Anterior cingulate cortex (tissue), 58 donors: ENCODE data around the gene SPTA1.
"Not testable (repeated sequence)": the region's sequence is repeated elsewhere in the genome, so short reads cannot be mapped to it uniquely, and the experiment has no call there.

Experiments used
- DNase-seq, 58 donors: peaks; one replicate each; lab custom pipeline; 2025; lab: John Stamatoyannopoulos, UW

SPTA1 gene

DNA sequence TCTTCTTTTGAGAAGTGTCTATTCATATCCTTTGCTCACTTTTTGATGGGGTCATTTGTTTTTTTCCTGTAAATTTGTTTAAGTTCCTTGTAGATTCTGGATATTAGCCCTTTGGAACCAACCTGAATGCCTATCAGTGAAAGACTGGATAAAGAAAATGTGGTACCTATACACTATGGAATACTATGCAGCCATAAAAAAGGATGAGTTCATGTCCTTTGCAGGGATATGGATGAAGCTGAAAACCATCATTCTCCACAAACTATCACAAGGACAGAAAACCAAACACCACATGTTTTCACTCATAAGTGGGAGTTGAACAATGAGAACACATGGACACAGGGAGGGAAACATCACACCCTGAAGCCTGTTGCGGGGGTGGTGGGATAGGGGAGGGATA lies 1.8 kb upstream of the SPTA1 start:
- not testable (repeated sequence) for DNase-seq

DNA sequence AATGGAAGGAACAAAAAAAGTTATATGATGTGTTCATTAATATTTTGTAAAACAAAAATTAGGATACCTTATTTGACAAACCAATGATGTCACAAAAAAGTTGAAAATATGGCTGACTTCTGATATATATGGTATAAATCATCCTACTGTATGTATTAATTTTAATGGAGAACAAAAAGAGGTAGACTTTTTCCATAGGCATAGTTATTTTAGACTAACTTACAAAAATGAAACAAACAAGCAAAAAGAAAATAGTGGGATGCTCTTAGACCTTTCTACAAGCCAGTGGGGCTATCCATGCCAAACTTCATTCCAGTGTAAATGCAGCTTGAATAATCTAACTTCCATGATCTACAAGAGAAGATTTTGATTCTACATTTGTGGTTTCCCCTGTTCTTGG lies 522 bp upstream of the SPTA1 start:
- DNase-seq: no peak

DNA sequence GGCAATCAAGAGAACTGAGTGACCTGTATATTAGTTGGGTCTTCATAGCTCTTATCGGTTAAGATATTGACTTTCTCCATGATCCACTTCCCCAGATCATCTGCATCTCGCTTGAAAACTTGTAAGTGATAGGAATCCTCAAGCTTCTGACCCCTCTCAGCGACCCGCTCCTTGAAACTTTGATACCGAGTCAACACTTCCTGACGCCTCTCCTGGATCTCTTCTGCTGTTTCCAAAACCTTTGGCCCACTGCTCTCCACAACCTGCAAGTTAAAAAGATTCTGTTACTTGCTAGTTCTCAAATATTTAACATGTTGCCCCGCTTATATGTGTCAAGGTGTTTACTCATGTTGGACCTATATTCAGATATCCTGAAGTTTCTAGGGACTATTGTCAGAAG lies 1.4 kb downstream of the SPTA1 start:
- DNase-seq: no peak

DNA sequence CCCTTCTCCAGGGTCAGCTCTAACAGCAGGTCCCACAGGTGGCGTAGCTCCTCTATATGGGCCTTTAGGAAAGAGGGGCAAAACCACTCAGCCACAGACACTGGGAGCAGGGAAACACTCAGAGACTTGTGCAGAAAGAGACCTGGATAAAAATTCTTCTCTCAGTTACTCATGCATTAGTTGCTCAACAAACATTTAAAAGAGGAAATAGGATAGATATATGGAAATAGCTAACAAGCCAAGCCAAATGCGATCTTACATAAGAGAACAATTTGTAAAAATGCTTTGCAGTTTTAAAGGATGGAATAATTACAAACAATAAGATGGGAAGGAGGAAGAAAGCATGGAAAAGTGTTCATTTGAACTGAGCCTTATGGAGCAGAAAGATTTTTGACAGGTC lies 4.9 kb downstream of the SPTA1 start:
- no peak for DNase-seq

DNA sequence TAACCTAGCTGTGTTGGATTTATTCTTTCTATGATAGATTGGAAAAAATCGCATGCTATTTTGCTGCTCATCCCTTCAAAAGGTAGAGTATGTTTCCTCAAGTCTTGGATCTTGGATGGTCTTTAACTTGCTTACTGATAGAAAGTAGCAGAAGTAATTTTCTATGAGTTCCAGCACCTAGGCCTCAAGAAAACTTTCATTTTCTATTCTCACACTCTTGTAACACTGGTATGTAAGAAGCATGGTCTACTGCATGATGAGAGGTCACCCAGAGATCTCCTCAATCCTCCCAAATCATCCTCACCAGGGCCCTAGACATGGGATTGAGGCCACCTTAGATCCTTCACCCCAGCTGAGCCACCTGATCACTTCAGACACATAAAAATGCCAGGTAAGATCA lies 7.2 kb downstream of the SPTA1 start:
- DNase-seq: no peak

DNA sequence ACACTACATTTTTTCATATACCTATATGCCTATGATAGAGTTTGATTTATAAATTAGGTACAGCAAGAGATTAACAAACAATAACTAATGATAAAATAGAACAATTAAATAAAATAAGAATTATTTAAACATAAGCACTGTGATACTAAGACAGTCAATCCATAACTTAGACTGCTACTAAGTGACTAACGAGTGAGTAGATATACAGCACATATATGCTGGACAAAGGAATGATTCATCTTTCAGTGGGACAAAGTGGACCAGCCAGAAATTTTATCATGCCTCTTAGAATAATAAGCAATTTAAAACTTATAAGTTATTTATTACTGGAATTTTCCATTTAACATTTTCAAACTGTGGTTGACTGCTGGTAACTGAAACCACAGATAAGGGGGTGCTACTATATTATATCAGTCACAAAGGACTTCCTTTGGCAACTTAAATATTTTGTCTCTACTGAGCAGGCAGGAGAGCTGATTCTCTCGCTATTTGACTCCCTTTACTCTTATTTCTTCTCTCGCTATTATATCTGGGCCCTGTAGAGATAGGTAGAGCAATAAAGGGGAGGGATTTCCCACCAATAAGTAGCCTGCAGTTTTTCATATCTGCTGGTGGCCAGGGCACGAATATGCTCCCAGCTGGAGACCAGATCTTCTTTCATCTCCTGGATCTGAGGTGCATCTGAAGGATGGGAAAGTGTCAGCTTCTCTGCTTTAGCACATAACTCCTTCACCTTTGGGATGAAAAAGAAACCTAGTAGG lies 10.8 kb downstream of the SPTA1 start:
- DNase-seq: no peak

DNA sequence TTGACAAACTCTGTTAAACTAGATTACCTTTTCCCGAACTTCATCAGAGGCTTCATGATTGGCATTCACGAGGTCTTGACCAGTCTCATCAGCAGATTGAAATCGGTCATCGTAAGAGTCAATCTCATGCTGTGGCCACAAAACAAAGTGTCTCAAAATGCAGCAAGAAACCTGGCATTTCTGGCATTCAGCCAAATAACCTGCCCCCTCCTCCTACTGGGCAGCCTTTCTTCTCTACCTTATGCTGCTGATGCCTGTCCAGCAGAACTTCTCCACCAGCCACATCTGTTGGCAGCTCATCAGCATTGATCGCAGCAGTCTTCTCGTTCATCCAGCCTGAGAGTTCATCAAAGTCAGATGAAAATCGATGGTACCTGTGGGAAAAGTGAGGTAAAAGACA lies 12.2 kb downstream of the SPTA1 start:
- DNase-seq: no peak

DNA sequence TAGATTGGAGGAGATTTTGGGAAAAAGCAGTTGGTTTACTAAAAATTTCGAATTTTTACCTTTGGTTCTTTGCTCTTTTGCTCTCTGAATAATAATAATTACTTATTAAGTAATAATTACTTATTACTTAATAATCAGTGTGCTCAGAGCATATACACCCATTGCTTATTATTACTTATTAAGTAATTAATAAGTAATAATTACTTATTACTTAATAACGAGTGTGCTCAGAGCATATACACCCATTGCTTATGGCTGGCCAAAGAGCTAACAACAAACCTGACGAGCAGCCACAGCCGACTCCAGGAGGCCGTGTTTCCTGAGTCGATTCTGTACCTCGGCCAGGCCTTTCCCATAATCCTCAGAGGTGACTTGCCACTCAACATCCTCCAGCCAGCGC lies 20.5 kb downstream of the SPTA1 start:
- no peak for DNase-seq

DNA sequence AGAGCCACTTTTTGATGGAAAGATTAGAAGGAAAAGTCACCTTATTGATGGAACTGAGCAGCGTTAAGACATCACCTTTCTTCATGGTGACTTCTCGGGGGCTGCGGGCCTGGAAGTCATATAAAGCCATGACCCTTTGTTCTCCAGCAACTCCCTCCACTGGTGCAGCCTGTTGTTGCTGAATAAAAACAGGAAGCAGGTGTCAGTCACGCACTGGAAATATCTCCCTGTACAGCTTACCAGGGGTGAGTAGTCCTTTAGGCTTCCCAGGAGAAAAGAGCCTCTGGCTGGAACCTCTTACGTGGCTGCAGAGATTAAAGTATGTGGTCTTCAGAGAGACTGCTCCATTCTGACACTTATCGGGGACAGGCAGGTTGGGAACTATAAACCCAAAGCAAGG lies 31.9 kb downstream of the SPTA1 start:
- no peak for DNase-seq

DNA sequence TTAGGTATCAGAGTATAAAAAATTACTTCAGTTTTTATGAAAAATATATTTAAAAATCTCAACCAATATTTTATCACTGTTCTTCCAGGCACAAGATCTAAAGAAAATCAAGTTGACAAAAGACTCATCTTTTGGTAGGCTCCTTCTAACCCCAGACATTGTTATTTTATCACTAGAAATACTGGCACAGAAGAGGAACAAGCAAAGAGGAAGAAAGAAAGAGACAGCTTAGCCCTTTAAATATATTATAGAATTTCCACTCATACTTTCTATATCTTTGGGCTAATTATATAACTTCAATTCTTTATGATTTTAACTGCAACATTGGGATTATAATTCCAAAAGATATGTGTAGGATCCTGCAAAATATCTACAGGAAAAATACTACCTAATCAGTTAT lies 32.4 kb downstream of the SPTA1 start:
- no peak for DNase-seq

DNA sequence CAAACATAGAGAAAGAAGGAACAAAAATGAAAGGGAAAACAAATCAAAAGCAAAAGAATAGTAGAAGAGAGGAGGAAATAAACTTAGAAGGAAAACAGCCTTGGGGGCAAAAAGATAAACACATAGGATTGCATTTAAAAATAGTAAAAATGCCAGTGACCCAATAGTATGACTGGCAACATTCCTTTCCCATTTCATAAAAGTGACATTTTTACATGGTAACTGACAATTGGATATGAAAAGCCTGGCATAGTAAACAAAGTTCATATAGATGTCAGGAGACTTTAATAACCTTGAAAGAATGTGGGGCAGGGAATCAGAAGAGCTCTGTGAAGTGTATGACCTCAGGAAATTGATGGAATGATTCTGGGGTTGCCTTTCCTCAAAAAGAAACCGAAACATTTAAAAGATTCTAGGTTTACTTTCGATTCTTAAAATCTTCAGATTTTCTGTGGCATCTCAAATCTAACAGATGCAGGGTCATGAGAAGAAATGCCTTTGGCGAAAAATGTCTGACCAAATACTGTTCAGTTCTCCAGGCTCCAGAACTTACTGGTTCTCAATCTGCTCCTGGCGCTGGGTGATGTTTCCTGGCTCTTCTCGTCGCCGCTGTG lies 33.7 kb downstream of the SPTA1 start:
- DNase-seq: no peak

DNA sequence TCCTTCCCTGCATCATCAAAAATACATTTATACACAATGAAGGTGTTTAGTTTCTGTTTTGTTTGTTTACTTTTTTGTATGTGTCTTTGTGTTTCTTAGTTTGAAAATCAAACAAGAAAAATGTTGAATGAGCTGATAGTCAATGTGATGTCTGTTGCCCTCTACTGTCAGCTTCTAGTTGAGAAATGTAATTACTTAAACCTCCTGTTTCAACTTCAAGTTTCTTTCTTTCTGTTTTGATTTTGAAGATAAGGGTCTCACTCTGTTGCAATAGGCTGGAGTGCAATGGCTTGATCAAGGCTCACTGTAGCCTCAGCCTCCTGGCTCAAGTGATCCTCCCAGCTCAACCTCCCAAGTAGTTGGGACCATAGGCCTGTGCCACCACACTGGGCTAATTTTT lies 37.5 kb downstream of the SPTA1 start:
- no peak for DNase-seq

DNA sequence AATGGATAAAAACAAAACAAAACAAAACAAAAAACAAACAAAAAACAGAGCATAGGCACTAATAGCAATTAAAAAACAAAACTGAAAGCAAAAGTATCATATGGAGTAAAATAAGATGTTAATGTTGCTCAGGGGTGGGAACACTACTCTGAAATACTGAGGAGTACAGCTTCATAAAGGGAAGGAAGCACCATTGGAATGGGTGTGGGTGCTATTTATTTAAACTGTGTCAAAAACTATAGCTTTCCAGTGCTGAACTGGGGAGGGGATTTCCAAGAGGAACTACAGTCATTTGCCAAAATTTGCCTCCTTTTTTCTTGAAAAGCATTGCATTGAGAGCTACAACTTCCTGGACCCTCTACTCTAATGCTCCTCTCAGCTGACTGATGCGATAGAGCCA lies 40.0 kb downstream of the SPTA1 start:
- no peak for DNase-seq

DNA sequence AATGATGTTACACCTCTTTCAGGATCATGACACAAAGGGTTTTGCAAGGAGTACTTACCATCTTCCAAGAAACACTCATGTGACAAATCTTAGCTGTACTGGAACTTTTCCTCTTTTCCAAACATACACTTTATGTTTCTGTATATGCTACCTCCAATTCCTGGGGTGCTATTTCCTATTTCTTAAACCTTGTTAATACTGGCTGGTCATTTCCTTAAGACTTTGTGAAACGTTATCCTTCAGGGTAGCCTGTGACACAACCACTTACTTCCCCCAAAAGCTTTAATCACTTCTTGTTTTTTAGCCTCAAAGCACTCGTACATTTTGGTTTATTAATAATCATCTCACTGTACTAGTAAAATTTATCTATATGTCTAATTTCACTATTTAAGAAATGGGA lies 42.1 kb downstream of the SPTA1 start:
- DNase-seq: no peak

DNA sequence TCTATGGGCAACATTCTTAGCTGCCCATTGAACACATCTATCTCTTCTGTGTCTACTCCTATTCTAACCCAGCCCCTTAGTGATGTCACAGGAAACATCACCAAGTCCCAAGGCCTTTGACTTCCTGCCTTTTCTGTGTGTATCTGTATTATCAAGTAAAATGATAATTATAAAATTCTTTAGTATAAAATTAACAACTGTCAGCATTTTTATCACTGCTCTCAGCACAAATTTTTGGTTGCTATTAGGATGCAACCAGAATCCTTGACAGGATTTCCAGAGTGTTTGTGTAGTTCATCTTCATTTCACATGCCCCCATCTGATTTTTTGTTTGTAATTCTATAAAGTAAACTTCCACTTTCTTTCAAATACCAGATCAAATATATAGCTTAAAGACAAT lies 47.6 kb downstream of the SPTA1 start:
- DNase-seq: no peak

DNA sequence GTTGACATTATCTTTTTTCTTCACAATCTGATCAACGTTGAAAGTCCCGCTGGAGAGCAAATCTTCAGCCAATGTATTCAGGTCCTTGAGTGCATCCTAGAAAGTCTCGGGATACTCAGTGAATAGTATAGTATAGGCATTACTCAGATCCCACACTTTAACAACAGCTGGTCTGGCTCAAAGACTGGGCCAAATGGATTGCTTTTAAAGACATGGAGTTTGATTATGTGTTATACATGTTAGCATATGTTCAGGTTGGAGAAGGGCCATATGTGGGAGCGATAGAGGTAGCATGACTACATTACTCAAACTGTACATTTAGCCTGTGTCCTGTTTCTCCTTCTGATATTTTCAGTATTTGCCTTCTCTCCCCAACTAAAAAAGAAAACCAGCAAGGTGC lies 48.4 kb downstream of the SPTA1 start:
- no peak for DNase-seq

DNA sequence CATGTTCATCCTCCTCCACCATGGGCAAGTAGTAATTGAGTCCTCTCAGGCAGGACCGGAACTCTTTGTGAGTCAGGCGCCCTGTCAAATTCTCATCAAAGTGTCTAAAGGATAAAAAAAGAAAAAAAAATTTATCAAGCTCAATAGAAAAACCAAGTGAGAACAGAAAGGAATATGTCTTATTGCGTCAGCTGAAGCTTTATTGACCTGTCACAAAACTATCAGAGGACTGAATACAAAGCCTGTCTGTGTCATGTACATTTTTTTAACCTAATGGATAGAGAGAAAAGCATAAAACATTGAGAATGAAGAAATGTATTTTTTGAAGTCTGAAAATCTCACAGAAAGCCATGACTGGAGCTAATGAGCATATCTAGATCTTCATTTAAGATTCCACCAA lies 72.8 kb downstream of the SPTA1 start:
- no peak for DNase-seq

DNA sequence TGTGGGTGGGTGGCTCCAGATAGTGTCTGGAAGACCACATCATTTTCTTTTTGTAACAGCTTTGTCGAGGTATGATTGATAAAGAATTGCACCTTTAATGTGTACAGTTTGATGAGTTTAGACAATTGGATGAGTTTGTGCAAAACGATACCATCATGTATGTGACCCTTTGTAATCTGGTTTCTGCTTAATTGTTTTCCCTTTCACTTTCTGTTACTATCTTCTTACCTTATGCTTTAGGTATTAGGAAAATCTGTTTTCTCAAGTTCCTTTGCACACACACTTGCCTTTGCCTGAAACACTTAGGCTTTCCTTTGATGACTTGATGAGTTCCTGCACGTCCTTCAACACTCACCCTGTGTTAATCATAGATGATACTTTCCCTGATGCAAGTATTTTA lies 74.6 kb downstream of the SPTA1 start:
- no peak for DNase-seq

DNA sequence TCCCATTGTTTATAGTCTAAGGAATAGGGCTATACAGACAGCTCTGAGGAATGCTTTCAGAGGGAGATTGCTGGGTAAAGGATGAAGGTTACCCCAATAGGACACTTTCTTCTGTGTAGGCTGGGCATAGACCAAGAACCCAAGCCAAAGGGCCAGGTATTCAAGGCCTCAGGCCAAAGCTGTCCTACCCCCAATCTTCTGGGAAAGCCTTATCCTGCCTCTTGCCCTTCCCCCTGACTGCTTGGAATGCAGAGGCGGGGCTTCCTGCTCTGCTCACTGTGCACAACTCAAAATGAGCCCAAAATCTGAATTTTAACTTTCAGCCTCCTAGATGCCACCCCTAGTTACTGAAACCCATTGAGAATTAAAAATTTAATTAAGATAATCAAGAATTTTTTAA lies 79.2 kb downstream of the SPTA1 start:
- no peak for DNase-seq

DNA sequence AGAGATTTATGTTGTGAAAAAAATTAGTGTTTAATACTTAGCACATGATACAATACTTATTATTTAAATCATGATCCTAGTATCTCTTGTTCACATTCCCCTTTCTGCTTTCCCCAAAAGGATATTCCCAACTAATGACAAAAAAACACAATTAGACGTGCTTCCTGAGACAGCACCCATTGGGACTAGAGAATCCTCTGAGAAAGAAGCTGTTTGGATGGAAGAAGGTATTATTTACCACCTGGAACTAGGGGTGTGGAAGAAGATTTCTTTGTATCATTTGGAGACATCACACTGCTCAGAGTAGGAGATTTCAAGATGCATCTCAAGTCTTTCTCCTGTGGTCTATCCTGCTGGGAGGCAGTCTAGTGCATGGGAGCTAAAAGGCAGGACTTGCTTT lies 81.5 kb downstream of the SPTA1 start, which contains the start of gene OR10Z1:
TSS of gene OR10Z1 (plus strand) at position 301 of the 400 bp plus-strand sequence. CDS start 1,171 bp downstream, outside the sequence.
- no peak for DNase-seq

DNA sequence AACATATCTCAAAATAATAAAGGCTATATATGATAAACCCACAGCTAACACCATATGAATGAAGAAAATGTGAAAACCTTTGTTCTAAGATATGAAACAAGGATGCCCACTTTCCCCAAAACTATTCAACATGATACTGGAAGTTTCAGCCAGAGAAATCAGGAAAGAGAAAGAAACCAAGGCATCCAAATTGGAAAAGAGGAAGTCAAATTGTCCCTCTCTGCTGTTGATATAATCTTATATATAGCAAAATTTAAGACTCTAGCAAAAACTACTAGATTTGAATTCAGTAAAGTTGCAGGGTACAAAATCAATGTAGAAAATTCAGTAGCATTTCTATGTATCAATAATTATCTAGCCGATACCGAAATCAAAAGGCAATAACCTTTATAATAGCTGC lies 85.8 kb downstream of the SPTA1 start:
- DNase-seq: no peak

DNA sequence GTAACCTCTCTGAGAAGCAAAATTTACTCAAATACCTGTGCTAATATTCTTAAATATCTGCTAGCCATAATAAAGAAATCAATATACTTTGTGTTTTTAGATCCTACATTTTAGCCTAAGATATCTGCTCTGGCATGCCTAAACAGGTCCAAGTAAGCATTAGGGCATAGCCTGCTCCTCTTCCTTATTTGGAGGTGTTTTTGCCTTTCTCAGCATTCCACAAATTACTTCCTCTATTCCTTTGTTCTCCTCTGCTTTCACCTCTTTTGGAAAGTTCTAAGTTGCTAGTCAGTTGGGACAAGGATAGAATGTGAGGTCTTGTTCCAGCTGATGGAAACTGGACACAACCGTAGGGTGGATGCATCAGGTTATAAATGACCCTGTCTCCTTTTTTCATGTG lies 99.6 kb downstream of the SPTA1 start:
- no peak for DNase-seq

DNA sequence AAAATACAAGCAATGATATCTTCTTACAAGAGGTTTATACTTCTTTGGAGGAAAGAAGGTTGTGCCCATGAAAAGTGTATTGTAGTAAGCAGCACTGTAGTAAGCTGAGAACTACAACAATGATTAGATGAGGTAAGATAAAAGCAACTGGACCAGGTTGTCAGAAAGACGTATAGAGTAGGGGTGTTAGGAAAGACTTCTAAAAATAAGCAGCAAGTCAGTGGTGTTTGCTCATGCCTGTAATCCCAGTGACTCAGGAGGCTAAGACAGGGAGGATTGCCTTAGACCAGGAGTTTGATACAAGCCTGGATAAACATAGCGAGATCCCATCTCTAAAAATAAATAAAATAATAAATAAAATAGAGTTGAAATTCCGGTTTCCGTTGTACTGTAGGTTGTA lies 102.6 kb downstream of the SPTA1 start:
- DNase-seq: no peak
